Fibroblast of pulmonary artery (primary cell): Measurements from ENCODE around the gene PLEKHM3.

ENCODE experiments used
- DNase-seq: peaks from one replicate; pipeline ENCODE4 v3.0.0-alpha.2; 2010; ENCODE audit warnings: low read depth
- H3K4me3 ChIP-seq: replicated peaks from 2 replicates; pipeline ENCODE4 v1.5.1; 2011; ENCODE audit warnings: low read depth, mild to moderate bottlenecking, control low read depth, low read length, moderate library complexity
- TF ChIP-seq, protein P1 (sequence below): IDR thresholded peaks from 2 replicates; pipeline ENCODE4 v1.5.1; 2011; ENCODE audit warnings: mild to moderate bottlenecking, control low read depth, low read length, inconsistent platforms; ENCODE audit errors: missing control alignments

Gene PLEKHM3

DNA sequence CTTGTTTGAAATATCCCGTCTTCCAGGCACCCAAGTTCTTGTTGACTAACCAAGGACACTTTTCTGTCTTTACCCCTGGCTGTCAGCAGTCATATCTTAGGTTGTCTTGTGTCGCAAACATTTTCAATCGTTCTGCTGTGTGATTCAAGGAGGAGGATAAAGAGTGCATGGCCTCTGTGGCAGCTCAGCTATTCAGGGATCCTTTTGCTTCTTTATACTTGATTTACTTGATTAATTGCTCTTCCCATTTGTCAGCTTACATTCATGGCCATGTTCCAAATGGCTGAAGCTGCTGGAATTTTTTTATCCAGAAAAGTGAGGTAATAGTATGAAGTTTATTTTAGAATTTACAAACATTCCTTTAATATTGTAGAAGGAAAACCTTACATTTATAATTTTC, 158.3 kb downstream of the PLEKHM3 start:
- peak; percentile 11 for DNase-seq
- TF ChIP-seq, protein P1, sequence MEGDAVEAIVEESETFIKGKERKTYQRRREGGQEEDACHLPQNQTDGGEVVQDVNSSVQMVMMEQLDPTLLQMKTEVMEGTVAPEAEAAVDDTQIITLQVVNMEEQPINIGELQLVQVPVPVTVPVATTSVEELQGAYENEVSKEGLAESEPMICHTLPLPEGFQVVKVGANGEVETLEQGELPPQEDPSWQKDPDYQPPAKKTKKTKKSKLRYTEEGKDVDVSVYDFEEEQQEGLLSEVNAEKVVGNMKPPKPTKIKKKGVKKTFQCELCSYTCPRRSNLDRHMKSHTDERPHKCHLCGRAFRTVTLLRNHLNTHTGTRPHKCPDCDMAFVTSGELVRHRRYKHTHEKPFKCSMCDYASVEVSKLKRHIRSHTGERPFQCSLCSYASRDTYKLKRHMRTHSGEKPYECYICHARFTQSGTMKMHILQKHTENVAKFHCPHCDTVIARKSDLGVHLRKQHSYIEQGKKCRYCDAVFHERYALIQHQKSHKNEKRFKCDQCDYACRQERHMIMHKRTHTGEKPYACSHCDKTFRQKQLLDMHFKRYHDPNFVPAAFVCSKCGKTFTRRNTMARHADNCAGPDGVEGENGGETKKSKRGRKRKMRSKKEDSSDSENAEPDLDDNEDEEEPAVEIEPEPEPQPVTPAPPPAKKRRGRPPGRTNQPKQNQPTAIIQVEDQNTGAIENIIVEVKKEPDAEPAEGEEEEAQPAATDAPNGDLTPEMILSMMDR, result no peak
- no peak overlapping the region for H3K4me3 ChIP-seq

DNA sequence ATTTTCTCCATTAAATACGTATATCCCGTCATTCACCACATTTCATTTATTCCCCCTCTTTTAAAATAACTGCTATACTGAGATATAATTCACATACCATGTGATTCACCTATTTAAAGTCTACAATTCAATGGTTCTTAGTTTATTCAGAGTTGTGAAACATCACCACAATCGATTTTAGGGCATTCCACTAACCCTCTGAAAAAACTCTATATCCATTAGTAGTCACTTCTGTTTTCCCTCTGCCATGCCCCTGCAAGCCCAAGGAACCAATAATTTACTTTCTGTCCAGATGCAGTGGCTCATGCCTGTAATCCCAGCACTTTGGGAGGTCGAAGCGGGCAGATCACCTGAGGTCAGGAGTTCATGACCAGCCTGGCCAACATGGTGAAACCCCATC, 160.1 kb downstream of the PLEKHM3 start:
- no peak overlapping the region for H3K4me3 ChIP-seq
- DNase-seq, result no peak
- TF ChIP-seq, protein P1, result no peak

DNA sequence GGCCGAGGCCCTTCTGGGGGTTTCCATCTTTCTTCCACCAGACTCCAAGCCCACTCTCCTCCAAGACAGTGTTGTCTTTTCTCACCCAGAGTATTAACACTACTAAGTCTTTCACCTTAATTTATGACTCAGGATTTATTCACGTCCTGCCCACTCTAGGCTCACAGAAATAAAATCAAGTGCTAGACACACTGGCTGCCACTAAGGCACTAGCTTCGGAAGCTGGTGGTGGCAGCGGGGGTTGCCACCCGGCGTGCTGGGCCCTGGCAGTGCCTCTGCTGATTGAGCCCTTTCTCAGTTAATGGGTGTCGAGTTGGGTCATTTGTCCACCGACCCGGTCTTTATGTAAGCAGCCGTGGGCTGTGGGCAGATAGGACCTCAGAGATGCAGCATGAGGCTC, 162.0 kb downstream of the PLEKHM3 start:
- DNase-seq, result no peak
- H3K4me3 ChIP-seq, result no peak overlapping the region
- TF ChIP-seq, protein P1, result no peak

DNA sequence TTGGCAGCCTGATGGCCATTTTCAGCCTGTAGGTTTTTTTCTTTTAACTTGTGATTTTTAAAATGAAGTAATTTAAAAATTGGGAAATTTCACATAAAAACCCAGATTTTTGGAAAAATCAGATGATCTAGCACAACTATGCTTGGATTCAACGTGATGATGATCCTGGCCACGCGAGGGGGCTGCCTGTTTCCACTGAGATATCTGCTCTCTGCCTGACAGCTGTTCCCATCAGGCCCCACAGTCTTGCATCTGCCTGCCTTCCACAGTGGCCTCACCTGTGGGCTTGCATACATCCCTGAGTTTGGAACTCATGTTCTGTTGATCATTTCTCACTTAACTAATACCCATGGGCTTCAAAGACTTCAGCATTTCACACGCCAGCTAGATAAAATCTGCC, 163.5 kb downstream of the PLEKHM3 start:
- TF ChIP-seq, protein P1, result no peak
- no peak for DNase-seq
- no peak overlapping the region for H3K4me3 ChIP-seq

DNA sequence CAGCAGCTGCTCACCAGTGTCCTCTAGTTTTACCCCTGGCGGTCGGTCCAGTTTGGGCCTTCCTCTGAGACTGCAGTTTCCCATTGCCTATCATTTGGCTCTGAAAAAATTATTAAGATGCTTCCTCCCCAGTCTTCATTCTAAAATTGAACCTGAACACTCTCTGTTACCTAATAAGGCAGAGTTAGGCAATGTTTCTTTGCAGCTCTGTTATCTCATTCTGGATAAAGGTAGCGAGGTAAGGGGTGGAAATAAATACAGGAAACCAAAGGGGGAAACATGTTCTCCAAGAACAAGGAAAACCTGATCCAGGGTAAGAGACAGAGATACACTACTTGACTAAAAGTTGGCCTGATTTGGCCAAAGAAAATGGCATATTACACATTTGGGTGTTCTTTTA, 164.6 kb downstream of the PLEKHM3 start:
- H3K4me3 ChIP-seq, result no peak overlapping the region
- TF ChIP-seq, protein P1, result no peak
- no peak for DNase-seq

DNA sequence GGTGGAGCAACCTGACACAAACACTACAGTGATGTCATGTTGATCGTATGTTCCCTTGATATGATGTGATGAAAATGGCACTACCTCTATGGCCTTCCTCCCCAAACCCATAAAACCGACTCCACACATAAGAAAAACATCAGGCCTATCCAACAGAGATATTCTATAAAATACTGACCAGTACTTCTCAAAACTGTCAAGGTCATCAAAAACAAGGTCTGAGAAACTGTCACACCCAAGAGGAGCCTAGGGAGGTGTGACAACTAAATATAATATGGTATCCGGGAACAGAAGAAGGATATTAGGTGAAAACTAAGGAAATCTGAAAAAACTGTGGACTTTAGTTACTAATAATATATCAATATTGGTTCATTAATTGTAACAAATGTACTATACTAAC, 169.7 kb downstream of the PLEKHM3 start:
- H3K4me3 ChIP-seq, result no peak overlapping the region
- TF ChIP-seq, protein P1, result no peak

More for the DNA sequence above, 169.7 kb downstream of the PLEKHM3 start:
- no peak for DNase-seq
